NCI-H526 treated with DMSO at 0.1 percent for 48 hours (cell line): Measurements from ENCODE around the gene EXOSC7.

ENCODE experiments used
- DNase-seq: peaks from one replicate; lab custom pipeline; 2025; lab: John Stamatoyannopoulos, UW

EXOSC7 gene

GRCh38 chr3:44993471-44994205 lies 17.6 kb downstream of the EXOSC7 start:
- no peak for DNase-seq

GRCh38 chr3:44995142-44995770 lies 19.2 kb downstream of the EXOSC7 start:
- DNase-seq, result no peak

GRCh38 chr3:44996556-44996969 lies 20.5 kb downstream of the EXOSC7 start:
- no peak for DNase-seq

GRCh38 chr3:44999782-45000181 lies 23.7 kb downstream of the EXOSC7 start:
- DNase-seq, result no peak

GRCh38 chr3:45000823-45001222 lies 24.8 kb downstream of the EXOSC7 start:
- no peak for DNase-seq

GRCh38 chr3:45001738-45002137 lies 25.7 kb downstream of the EXOSC7 start:
- DNase-seq, result no peak

- no peak for DNase-seq
Observed at GRCh38 chr3:45002139-45002660, 26.2 kb downstream of the EXOSC7 start.

- DNase-seq, result no peak
Observed at GRCh38 chr3:45002720-45003119, 26.7 kb downstream of the EXOSC7 start.

GRCh38 chr3:45003406-45003805 lies 27.4 kb downstream of the EXOSC7 start:
- no peak for DNase-seq

GRCh38 chr3:45003859-45004258 lies 27.8 kb downstream of the EXOSC7 start:
- no peak for DNase-seq

GRCh38 chr3:45007091-45007490 lies 31.0 kb downstream of the EXOSC7 start:
- DNase-seq, result no peak

- DNase-seq, result no peak
Observed at GRCh38 chr3:45008117-45008516, 32.1 kb downstream of the EXOSC7 start.

GRCh38 chr3:45009868-45010267 lies 33.8 kb downstream of the EXOSC7 start:
- DNase-seq, result no peak

GRCh38 chr3:45010811-45011333 lies 34.8 kb downstream of the EXOSC7 start:
- DNase-seq, result no peak

GRCh38 chr3:45011756-45012508 lies 35.9 kb downstream of the EXOSC7 start:
- DNase-seq, result no peak

GRCh38 chr3:45012577-45012976 lies 36.5 kb downstream of the EXOSC7 start:
- DNase-seq, result no peak

- no peak for DNase-seq
Observed at GRCh38 chr3:45016916-45017315, 40.9 kb downstream of the EXOSC7 start.

- no peak for DNase-seq
Observed at GRCh38 chr3:45017821-45018220, 41.8 kb downstream of the EXOSC7 start.

- no peak for DNase-seq
Observed at GRCh38 chr3:45020534-45020933, 44.5 kb downstream of the EXOSC7 start.

GRCh38 chr3:45021524-45022297 lies 45.7 kb downstream of the EXOSC7 start:
- DNase-seq, result no peak

GRCh38 chr3:45023675-45024074 lies 47.6 kb downstream of the EXOSC7 start:
- DNase-seq, result no peak
